Fibroblast of lung (primary cell): ENCODE measurements around the gene GPR34.

Experiments used
- CTCF ChIP-seq, 2 donors: IDR thresholded peaks in 1 of 2; conservative IDR thresholded peaks in 1 of 2; 1 replicate in 1 of 2; 2 replicates in 1 of 2; pipeline ENCODE4 v1.5.1; 2011 to 2012; ENCODE audit warnings: low read length in 2 of 2, control low read depth in 1 of 2, inconsistent platforms in 1 of 2, low read depth in 1 of 2, mild to moderate bottlenecking in 1 of 2
- EZH2 ChIP-seq: IDR thresholded peaks from 2 replicates; pipeline ENCODE4 v1.5.1; 2012; ENCODE audit warnings: low read length, control low read depth, mild to moderate bottlenecking; ENCODE audit errors: missing control alignments

GRCh38 chrX:41728125-41728524, 39.4 kb downstream of the GPR34 start:
- no peak for TF ChIP-seq EZH2
- no peak for TF ChIP-seq CTCF (conservative IDR thresholded peaks at IDR 0.05 in 1 of 2, IDR thresholded peaks at IDR 0.05 in 1 of 2; ENCODE audit: low read depth in 1 of 2, low read length in 2 of 2)
